ENCODE data around the gene ZFP42. TPM values are rescaled to one million over a fixed set of nuclear protein-coding genes. Genes with fewer than 3 reads are reported as not detected.
"Not testable (repeated sequence)": the region's sequence is repeated elsewhere in the genome, so short reads cannot be mapped to it uniquely, and the experiment has no call there.

ZFP42 gene
- total and polyA plus RNA-seq, 2 donors, result 0.11 TPM; not detected in 1

DNA sequence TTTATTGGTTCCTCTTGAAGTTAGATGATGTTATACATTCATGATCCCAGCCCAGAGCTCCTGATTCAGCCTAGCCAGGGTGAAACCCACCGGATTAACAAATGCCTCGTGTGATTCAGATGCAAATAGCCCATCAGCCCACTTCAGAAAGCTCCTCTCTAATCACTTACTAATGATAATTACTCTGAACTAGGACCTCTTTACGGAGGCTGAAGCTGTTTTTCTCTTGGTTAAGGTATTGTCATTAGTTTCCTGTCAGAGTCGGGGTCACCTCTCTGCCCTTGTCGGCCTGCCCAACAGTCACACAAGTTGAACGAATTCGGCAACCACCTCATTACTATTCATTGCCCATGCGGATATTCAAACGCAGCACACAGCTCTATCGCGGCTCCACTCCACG is 36.6 kb downstream of the ZFP42 start:
- Histone ChIP-seq H3K4me3 (ENCODE audit: low read depth, low read length) (no peak overlapping the region), H3K36me3 (ENCODE audit: insufficient read depth) (no peaks in the 10 kb centered on the region), H3K4me1 (ENCODE audit: insufficient read depth) (no peaks in the 10 kb centered on the region), H3K27ac (ENCODE audit: low read depth) (no peak overlapping the region)
- WGBS, result 28% methylated on average over 12 of the region's 12 CpGs
- DNase-seq (ENCODE audit: extremely low spot score), result no peak

DNA sequence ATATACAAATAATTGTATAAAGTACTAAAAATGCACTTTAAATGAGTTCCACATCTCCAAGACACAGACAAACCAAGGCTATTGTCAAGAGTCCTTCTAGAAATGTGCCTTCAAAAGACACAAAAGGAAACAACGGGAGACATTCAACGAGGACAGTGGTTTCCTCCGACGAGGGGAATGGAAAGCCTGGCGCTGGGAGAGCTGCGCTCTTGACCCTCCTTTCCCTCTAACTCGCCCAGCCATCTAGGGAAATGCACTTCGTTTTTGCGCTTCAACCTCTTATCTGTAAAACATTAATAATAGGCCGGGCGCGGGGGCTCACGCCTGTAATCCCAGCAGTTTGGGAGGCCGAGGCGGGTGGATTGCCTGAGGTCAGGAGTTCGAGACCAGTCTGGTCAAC is 37.0 kb downstream of the ZFP42 start:
- 35% methylated on average over 16 of the region's 16 CpGs for WGBS
- no peak for DNase-seq (ENCODE audit: extremely low spot score)

DNA sequence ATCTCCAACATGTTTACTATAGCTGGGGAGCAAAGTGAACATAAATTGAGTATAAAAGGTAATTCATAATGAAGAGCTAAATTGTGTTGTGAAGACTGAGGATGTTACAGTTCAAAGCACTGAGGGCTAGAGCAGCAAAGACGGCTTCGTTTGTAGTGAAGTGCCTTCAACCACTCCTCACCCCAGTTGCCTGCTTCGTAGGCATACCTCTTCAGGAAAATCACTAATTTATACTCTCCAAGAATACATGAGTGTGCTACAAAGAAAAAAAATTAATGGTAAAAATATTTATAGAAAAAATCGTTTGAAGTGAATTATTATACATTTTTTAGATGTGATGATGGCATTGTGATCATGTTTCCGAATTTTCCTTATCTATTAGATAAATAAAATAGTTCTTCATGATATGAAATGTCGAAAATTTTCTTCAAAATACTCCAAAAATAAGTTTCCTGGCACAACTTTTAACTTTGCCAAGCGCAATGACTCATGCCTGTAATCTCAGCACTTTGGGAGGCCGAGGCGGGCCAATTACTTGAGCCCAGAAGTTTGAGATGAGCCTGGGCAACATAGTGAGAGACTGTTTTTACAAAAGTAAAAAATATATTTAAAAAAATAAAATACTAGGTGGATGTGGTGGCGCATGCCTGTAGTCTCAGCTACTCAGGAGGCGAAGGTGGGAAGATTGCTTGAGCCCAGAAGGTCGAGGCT is 41.6 kb downstream of the ZFP42 start:
- Histone ChIP-seq H3K4me3 (ENCODE audit: low read depth, low read length) (no peak overlapping the region), H3K27ac (ENCODE audit: low read depth) (no peak overlapping the region), H3K4me1 (ENCODE audit: insufficient read depth) (no peaks in the 10 kb centered on the region), H3K36me3 (ENCODE audit: insufficient read depth) (no peaks in the 10 kb centered on the region)
- DNase-seq (ENCODE audit: extremely low spot score), result no peak
- 70% methylated on average over 12 of the region's 12 CpGs for WGBS

More for the DNA sequence above, 37.0 kb downstream of the ZFP42 start:
- Histone ChIP-seq H3K4me1 (ENCODE audit: insufficient read depth) (no peaks in the 10 kb centered on the region), H3K36me3 (ENCODE audit: insufficient read depth) (no peaks in the 10 kb centered on the region), H3K27ac (ENCODE audit: low read depth) (no peak overlapping the region), H3K4me3 (ENCODE audit: low read depth, low read length) (no peak overlapping the region)

DNA sequence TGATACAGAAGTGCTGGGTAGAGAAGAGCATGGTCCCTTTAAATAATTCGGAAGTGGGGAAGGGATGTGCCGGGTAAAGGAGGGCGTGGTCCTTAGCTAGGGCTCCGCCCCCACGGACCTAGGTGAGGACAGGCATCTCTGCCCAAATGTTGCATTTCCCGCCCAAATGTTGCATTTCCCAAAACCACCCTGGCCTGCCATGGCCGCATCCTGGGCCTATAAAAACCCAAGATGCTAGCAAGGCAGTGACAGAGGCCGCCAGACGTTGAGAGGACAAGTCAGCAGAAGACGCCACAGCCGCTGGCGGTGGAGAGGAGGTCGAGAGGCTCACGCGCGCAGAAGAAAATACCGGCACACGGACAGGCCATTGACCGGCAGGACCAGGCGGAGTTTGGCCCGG is 46.1 kb downstream of the ZFP42 start:
- Histone ChIP-seq H3K27ac (ENCODE audit: low read depth) (no peak overlapping the region), H3K4me3 (ENCODE audit: low read depth, low read length) (no peak overlapping the region), H3K36me3 (ENCODE audit: insufficient read depth) (no peaks in the 10 kb centered on the region), H3K4me1 (ENCODE audit: insufficient read depth) (no peaks in the 10 kb centered on the region)
- WGBS, result 87% methylated on average over 21 of the region's 21 CpGs
- no peak for DNase-seq (ENCODE audit: extremely low spot score)

DNA sequence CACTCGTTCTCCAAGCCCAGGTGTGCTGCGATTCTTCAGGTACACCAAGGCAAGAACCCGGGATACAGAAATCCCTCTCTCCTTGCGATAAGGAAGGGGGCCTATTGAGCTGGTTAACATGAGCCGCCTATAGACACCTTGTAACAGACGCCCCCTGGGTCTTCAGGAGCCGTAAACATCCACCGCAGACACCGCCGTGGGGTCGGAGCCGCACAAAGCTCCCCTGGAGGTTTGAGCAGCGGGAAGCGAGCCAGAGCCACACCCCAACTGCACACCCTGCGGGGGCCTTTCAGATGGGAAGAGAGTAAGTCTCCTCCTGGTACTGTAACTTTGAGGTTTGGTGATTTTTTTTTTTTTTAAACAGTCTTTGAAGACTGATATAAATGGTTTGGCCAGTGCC is 46.6 kb downstream of the ZFP42 start:
- WGBS, result 71% methylated on average over 15 of the region's 15 CpGs
- DNase-seq (ENCODE audit: extremely low spot score), result no peak
- H3K4me1 ChIP-seq (ENCODE audit: insufficient read depth), result no peaks in the 10 kb centered on the region

DNA sequence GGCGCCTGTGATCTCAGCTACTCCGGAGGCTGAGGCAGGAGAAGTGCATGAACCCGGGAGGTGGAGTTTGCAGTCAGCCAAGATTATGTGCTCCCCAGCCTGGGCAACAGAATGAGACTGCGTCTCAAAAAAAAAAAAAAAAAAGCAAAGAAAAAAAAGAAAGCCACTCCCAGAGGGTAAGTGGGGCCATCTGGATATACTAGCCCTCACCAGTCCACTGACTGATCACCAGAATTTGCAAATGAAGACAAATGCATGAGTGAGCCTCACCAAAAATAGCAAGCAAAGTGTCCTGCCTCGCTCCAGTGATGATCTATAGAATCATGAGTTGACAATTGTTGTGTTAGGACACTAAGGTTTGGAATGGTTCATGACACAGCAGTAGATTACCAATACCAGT is 47.6 kb downstream of the ZFP42 start:
- DNase-seq (ENCODE audit: extremely low spot score), result no peak
- WGBS, result 90% methylated on average over 5 of the region's 5 CpGs

More for the DNA sequence above, 46.6 kb downstream of the ZFP42 start:
- no peak overlapping the region for H3K4me3 ChIP-seq (ENCODE audit: low read depth, low read length)
- no peaks in the 10 kb centered on the region for H3K36me3 ChIP-seq (ENCODE audit: insufficient read depth)
- no peak overlapping the region for H3K27ac ChIP-seq (ENCODE audit: low read depth)

DNA sequence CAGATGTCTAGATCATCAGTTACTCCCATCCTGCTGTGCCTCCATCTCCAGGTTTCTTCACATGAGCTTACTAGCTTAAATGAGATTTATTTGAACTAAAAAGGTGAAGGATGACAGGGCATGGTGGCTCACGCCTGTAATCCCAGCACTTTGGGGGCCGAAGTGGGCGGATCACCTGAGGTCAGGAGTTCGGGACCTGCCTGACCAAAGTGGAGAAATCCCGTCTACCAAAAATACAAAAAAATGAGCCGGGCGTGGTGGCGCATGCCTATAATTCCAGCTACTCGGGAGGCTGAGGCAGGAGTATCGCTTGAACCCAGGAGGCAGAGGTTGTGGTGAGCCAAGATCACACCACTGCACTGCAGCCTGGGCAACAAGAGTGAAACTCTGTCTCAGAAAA is 49.9 kb downstream of the ZFP42 start:
- DNase-seq (ENCODE audit: extremely low spot score); H3K36me3 ChIP-seq (ENCODE audit: insufficient read depth); H3K4me3 ChIP-seq (ENCODE audit: low read depth, low read length); H3K27ac ChIP-seq (ENCODE audit: low read depth); H3K4me1 ChIP-seq (ENCODE audit: insufficient read depth): not testable (repeated sequence)
- 96% methylated on average over 10 of the region's 10 CpGs for WGBS

More for the DNA sequence above, 47.6 kb downstream of the ZFP42 start:
- H3K4me3 ChIP-seq (ENCODE audit: low read depth, low read length), result no peak overlapping the region
- no peak overlapping the region for H3K27ac ChIP-seq (ENCODE audit: low read depth)
- no peaks in the 10 kb centered on the region for H3K4me1 ChIP-seq (ENCODE audit: insufficient read depth)
- no peaks in the 10 kb centered on the region for H3K36me3 ChIP-seq (ENCODE audit: insufficient read depth)

DNA sequence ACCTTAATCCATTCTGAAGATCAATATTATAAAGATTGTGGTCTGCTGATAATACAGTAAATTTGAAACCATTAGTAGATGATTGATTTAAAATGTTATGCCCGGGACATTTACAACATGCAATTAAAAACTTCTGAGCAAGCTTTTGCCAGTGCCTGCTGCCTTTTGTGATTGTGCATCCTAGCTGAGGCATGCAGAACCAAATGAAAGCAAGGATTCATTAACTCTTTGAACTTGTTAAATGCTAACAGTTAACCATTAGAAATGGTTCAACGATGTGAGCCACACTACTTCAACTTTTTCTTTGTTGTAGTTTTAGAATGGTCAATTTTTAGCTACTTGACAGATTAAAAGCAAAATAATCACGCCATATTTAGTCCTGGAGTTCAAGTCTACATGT is 51.1 kb downstream of the ZFP42 start:
- Histone ChIP-seq H3K4me1 (ENCODE audit: insufficient read depth) (no peaks in the 10 kb centered on the region), H3K4me3 (ENCODE audit: low read depth, low read length) (no peak overlapping the region), H3K36me3 (ENCODE audit: insufficient read depth) (no peaks in the 10 kb centered on the region), H3K27ac (ENCODE audit: low read depth) (no peak overlapping the region)
- DNase-seq (ENCODE audit: extremely low spot score), result no peak
- 46% methylated on average over 3 of the region's 3 CpGs for WGBS

DNA sequence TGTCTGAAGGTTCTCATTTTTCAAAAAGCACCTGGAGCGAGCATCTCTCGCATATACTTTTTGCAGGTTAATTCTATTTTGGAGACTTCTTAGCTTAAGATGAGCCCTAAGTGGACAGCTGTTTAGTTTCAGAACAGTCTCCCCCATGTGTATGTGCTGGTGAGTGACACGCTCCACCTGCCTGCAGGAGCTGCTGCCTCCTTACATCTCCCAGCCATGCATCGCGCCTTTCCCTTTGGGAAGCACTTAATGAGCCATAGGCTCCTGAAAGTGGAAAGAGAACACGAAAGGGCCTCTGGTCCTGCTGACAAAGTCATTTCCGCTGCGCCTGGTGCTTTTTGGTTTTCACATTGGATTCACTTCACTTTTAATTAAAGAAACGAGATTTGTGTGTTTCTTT is 57.7 kb downstream of the ZFP42 start:
- Histone ChIP-seq H3K4me1 (ENCODE audit: insufficient read depth) (no peaks in the 10 kb centered on the region), H3K36me3 (ENCODE audit: insufficient read depth) (no peaks in the 10 kb centered on the region), H3K27ac (ENCODE audit: low read depth) (no peak overlapping the region), H3K4me3 (ENCODE audit: low read depth, low read length) (no peak overlapping the region)
- no peak for DNase-seq (ENCODE audit: extremely low spot score)
- 77% methylated on average over 9 of the region's 9 CpGs for WGBS

Other genes with a start within 250 kb of the ZFP42 start
- not detected for gene TRIML2, start 113.8 kb downstream of the ZFP42 start, total RNA-seq
- gene TRIML2, start 113.8 kb downstream of the ZFP42 start, polyA plus RNA-seq, result not detected
- not detected for gene TRIML1, start 143.7 kb downstream of the ZFP42 start, total RNA-seq
- not detected for gene TRIML1, start 143.7 kb downstream of the ZFP42 start, polyA plus RNA-seq

Measured in urinary bladder (tissue), 4 donors.